GM19455 (cell line): ENCODE measurements around the gene PRR15.
"Not testable (repeated sequence)": the region's sequence is repeated elsewhere in the genome, so short reads cannot be mapped to it uniquely, and the experiment has no call there.

Experiments
- ATAC-seq: cut with Tn5 transposase; IDR thresholded peaks from one replicate; pipeline ENCODE4 v1.9.1; 2021; ENCODE audit not compliant: unreplicated experiment

The PRR15 gene, protein sequence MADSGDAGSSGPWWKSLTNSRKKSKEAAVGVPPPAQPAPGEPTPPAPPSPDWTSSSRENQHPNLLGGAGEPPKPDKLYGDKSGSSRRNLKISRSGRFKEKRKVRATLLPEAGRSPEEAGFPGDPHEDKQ

DNA sequence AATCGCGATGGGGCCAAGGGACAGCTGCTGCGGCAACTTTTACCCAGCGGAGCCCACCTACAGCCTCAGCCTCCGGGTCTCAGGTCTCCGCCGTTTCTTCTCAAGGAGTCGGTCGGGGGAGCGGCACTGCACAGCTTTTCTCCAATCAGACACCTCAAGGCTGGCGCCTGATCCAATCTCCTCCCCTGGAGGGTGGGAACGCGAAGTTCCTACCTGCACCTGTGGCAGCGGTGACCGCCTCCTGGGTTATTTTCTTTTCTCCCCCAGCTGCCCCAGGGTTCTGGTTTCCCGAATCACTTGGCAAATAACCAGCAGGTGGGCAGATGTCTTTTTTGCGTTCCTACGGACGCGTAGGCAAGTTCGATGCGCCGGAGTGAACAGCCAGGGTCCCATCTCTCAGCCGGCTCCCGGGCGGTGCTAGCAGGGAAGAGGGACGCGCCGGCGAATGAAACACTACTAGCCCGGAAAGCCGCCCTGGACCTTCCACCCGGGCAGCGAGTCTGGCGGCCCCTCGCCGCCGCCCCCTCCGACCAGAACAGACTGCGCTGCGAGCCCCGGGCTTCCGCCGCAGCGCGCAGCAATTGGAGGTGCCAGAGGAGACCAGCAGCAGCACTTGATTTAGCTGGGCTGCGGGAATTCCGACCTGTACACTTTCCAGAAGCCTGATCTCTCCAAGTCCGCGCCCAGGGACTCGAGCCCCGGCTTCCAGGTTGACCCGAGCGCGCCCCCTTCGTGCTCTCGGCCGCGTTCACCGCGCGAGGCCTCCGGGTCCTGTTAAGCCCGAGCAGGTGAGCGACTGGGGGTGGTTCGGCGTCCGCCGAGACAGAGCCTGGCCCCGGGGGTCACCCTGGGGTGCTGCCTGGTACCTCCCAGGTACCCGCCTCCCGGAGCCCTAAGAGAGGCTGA lies at the start of gene PRR15:
Gene PRR15 (plus strand): TSS at position 246 of the 906 bp plus-strand sequence. CDS start 2,495 bp downstream, outside the sequence.
- ATAC-seq: no peak

DNA sequence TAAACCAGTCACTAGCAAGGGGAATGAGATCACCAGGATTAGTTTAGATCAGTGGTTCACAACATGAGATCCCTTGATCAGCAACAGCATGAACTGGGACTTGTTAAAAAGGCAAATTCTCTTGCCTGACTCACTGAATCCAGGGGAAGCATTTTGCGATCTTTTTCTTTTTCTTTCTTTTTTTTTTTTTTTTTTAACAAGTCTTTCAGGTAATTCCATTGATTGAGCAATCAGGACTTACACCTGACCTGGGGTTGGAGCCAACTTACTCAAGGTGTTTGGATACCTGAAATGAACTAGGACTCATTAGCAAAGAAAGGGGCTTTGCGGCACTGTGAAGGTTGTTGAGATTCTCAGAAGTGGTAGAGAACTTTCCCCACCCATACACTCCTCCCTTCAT lies 47.1 kb upstream of the PRR15 start:
- ATAC-seq: no peak

DNA sequence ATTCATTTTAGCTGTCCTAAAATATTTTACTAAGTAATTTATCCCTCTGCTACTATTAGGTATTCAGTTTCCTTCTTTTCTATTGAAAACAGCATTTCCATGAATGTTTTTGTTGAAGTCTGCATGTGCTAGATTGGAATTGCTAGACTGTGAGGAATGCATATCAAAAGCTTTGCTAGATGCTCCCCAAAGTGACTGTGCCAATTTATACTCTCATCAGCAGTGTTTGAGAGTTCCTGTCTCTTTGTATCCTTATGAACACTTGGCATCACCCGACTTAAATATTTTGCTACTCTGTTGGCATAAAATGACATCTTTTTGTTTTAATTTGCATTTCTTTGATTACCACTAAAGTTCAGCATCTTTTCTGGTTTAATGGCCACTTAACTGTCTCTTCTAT lies 45.0 kb upstream of the PRR15 start:
- no peak for ATAC-seq

DNA sequence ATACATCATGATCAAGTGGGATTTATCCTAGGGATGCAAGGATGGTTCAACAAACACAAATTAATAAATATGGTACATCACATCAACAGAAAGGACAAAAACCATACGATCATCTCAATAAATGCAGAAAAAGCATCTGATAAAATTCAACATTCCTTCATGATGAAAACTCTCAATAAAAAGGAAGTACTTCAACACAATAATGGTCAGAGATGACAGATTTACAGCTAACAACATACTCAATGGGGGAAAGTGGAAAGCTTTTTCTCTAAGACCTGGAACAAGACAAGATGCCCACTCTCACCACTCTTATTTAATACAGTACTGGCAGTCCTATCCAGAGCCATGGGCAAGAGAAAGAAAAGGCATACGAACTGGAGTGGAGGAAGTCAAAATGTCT lies 39.9 kb upstream of the PRR15 start:
- no peak for ATAC-seq

DNA sequence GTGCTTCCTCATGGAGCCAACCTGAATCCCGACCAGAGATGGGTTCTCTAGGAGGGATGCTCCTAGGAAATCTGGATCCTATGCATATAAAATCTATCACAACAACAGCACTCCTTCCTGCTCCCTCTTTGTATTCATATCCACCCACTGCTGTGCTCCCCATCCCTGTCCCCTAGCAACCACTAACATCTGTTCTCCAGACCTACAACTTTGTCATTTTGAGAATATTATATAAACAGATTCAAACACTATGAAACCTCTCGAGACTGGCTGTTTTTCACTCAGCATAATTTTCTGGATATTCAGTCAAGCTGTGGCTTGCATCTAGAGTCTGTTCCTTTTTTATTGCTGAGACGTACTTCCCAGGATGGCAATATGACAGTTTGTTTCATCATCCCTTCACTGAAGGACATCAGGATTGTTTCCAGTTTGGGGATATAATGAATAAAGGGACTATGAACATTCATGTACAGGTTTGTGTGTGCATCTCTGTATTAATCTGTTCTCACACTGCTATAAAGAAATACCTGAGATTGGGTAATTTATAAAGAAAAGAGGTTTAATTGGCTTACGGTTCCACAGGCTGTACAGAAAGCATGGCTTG lies 36.0 kb upstream of the PRR15 start:
- no peak for ATAC-seq

DNA sequence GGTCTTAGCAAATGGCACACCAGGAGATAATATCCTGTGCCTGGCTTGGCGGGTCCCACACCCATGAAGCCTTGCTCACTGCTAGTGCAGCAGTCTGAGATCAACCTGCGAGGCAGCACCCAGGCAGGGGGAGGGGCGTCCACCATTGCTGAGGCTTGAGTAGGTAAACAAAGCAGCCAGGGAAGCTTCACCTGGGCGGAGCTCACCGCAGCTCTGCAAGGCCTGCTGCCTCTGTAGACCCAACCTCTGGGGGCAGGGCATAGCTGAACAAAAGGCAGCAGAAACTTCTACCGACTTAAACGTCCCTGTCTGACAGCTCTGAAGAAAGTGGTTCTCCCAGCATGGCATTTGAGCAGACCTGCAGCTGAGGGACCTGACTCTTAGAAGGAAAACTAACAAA lies 35.1 kb upstream of the PRR15 start:
- ATAC-seq: not testable (repeated sequence)

DNA sequence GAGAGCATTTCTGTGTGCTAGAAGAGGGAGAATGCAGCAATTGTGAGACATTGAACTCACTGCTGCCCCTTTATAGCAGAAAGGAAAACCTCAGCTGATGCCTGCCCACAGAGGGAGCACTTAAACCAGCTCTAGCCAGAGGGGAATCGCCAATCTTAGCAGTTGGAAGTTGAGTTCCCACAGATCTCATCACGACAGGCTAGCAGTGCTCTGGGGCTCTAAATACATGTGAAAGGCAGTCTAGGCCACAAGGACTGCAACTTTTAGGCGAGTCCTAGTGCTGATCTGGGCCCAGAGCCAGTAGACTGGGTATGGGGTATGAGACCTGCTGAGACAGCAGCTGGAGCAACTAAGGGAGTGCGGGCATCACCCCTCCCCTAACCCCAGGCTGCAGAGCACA lies 25.2 kb upstream of the PRR15 start:
- ATAC-seq: no peak

DNA sequence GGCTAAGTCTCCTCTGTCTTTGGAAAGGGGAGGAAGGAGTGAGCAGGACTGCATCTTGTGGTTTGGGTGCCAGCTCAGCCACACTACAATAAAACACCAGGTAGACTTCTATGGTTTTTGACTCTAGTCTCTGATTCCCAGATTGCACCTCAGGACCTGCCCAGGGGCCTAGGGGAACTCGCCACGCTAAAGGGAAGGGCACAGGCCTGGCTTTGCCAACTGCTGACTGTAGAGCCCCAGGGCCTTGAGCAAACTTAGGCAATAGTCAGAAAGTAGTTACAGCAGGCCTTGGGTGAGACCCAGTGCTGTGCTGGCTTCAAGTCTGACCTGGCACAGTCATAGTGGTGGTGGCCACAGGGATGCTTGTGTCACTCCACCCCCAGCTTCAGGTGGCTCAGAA lies 24.2 kb upstream of the PRR15 start:
- ATAC-seq: no peak

DNA sequence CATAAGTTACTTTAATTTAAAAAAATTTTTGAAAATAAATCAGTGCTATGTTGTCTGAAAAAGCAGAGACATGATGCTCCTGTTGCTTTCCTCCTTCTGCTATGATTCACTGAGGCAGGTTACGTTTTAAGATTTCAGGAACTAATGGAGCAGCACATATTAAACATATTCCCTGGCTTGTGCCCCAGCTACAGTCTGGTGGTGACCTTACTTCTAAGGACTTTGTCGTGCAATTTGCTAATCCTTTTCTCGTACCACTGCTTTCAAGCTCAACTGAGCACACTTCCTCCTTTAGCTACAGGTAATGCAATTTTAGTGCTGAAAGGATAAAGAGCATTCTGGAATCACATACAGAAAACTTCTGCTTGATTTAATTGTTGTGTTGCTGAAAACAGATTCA lies 16.2 kb upstream of the PRR15 start:
- ATAC-seq: no peak

DNA sequence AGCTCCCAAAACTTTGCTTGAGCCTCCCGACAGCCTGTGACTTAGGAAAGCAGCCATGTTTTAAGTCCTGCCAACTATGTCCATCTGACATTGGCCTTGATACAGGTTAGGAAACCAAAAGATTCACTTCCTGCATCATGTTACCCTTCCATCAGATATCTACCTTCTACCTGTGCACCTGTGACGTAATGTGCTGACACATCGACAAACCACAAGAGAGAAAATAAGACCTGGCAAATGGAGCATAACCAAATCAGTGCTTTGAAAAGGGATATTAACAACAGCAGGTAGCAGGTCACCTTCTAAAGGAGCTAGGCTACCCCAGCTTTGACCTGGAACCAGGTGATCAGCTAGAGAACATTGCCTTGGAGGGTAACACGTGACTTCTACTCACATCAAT lies 14.8 kb upstream of the PRR15 start:
- ATAC-seq: no peak

DNA sequence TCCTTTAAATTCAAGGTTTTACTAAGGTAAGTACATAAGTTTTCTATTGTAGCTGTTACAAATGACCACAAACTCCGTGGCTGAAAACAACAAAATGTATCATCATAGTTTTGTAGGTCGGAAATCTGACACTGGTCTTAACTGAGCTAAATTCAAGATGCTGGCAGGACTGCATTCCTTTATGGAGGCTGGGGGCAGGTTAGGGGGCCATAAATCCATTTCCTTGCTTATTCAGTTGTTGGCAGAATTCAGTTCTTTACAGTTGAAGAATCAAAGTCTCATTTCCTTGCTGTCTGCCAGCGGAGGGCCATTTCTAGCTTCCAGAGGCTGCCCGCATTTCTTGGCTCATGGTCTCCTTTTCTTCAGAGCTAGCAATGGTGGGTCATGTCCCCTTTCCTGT lies 11.2 kb upstream of the PRR15 start:
- no peak for ATAC-seq

DNA sequence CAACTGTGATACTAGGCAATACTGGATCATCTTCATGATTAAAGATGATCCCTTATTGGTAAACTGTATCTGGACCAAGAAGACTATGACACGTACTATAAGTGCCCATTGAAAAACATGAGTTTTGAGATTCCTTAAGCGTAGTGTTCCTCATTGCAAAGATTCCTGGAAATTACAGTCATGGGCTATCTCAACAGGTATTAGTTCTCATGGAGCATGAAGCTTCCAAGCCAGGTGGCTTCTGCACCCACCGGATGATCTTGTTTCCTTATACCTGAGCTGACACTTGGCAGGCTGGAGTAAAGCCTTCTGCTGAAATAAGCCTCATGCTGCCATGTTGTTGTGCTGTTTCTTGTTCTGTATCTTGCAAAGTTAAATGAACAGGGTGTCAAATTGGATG lies 8.6 kb upstream of the PRR15 start:
- no peak for ATAC-seq

DNA sequence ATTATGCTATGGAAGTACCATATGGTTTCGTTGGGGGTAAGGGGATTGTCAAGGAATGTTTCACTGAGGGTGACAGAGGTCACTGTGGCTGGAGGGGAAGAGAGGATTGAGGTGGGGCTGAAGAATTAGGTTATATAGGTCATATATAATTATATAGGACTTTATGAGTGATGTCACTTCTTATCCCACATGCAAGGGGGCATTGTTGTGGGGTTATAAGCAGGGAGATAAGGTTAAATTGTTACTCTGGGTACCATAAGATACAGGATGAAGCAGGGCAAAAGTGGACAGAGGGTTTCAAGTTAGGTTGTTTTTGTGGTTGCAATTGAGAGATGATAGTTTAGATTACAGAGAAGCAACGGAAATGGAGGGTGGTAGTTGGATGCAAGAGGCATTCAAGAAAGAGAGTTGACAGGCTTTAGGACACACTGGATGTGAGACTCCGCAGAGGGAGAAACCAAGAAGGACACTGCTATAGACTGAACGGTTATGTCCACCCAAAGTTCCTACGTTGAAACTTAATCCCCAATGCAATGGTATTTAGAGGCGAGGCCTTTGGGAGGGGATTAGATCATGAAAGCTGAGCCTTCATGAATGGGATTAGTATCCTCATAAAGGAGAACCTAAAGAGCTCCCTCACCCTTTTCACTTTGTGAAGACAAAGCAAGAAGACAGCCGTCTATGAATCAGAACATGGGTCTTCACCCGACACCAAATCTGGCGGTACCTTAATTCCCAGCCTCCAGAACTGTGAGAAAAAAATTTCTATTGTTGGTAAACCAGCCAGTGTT lies 7.0 kb upstream of the PRR15 start:
- ATAC-seq: no peak

DNA sequence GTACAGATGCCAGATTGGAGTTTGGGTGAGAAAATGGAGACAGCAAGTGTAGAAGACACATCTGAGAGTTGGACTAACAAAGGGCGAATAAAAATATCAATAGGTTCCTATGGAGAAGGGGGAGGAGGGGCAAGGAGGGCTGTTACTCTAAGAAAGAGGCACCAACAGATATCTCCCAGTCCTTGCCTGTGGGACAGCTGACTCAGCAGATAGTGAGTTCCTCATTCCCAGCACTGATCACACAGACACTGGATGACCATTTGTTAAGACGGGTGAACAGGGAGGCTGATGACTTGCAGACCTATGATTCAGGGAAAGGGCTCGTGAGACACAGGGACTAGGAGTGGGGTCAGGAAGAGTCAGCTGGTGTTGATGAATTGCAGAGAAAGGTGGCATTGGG lies 5.7 kb upstream of the PRR15 start:
- no peak for ATAC-seq

DNA sequence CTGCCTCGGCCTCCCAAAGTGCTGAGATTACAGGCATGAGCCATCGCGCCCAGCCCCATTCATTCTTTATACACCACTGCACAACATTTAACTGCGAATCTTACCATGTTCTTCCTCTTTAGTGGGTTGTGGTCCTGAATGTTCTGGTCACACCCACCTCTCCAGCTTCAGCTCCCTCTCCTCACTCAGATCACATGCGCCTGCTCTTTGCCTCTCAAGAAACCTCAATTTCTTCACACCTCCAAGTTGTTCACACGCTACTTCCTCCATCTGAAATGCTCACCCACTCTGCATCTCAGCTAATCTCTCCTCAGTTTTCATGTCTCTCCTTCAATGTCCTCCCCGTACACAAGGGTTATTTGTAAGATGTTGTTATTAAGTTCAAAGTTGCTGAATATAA lies 2.4 kb upstream of the PRR15 start:
- no peak for ATAC-seq

DNA sequence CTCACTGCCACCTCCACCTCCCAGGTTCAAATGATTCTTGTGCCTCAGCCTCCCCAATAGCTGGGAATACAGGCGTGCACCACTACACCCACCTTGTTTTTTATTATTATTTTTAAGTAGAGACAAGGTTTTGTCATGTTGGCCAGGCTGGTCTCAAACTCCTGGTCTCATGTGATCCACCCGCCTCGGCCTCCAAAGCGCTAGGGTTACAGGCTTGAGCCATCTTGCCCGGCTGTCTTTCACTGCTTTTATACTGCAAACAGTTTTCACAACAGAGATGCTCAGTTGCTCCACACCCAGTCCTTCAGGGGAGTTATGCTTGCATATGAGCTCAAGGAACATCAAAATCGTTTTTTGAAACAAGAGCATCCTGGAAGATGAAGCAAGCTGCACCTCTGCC lies 1.3 kb upstream of the PRR15 start:
- no peak for ATAC-seq

DNA sequence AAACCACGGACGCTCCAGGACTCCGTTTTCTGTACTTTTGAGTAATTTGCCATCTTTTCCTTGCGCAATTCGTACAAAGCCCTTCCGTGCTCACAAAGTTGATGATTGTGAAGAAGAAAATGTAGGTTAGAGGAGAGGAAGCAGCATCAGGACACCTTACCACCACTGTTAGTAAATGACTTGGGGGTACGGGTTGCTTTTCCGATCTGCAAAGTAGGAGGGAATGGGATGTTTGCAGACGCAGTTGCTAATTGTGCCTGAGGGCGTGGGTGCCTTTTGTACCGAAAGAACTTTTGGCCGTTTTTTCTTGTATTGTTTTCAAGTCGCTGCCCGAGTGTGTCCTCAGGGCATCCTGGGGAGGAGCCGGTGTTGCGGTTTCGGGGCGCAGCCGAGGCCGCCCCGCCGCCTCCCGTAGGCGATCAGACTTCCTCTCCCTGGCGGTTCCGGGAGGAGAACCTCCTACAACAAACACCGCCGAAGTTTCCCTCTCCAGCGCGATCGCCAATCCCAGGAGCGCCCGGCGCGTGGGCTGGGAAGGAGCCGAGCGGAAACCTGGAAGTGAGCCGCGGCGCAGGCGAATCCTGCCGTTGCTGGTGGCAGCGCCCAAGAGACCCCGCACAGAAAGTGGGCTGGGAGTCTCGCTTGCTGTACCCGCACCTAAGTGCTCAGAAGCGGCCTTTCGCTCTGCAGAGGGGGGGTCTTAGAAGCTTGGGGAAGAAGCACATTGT lies 1.0 kb downstream of the PRR15 start:
- ATAC-seq: no peak

DNA sequence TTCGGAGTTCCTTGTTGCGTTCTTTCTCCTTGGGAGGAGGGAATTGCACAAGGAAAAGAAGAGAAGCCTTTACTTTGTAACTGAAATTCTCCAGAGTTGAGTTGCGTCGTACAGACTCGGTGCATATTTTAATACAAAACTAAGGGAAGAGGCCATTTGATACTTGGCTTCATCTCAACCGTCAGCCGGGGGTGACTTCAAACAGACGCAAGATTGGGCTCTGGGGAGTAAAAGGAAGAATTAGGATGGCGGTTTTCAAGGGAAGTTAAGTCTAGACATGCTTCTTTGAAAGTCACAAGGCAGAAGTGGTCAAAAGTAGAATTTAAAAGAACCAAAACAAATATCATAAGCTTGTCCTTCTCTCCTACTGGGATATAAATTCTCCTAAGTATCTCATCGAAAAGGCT lies 1.6 kb downstream of the PRR15 start:
- ATAC-seq: no peak

DNA sequence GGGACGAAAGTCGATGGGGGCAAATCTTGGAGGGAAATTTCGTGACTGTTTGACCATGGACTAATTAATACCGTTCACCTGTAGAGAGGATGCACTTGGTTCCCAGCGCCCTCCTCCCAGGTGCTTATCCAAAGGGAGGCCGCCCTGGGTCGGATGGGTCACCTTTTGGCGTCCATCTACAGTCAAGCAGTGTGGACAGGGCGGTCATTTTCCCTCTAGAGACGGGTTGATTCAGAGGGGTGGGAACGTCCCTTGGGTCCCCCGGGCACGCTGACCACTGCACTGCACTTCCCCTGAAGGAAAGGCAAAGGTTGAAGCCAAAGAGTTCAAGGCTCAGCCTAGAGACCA lies 2.0 kb downstream of the PRR15 start:
- ATAC-seq: no peak

DNA sequence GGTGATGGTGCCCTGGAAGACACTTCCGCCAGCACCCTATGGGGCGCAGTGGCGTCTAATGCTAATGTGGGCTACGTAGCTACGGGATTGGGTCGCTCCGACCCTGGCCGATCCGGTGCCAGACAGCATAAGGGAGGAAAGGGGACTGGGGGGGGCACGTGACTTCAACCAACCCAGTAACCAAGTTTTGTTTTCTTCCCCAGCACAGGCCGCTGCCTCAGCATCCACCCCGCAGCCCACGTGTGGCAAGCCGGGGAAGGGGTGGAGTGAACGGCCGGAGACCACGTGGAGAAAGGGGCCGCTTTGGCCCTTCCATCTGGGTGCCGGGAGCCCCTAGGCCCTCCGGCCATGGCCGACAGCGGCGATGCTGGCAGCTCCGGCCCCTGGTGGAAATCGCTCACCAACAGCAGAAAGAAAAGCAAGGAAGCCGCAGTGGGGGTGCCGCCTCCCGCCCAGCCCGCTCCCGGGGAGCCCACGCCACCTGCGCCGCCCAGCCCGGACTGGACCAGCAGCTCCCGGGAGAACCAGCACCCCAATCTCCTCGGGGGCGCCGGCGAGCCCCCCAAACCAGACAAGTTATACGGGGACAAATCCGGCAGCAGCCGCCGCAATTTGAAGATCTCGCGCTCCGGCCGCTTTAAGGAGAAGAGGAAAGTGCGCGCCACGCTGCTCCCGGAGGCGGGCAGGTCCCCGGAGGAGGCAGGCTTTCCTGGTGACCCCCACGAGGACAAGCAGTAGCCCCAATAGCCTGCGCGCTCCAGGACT lies 2.5 kb downstream of the PRR15 start:
- no peak for ATAC-seq
